Psoas muscle (tissue), 8 donors: ENCODE results near the gene NPNT. TPM values are rescaled to one million over a fixed set of nuclear protein-coding genes. Genes with fewer than 3 reads are reported as not detected.
"Not testable (repeated sequence)": the region's sequence is repeated elsewhere in the genome, so short reads cannot be mapped to it uniquely, and the experiment has no call there.

Experiments used
- ATAC-seq, 4 donors: fragments of 200-7000 bp; cut with Tn5 transposase; one replicate each; pipeline ENCODE4 v1.9.1; 2020; ENCODE audit warnings: moderate library complexity in 3 of 4, mild to moderate bottlenecking in 2 of 4
- DNase-seq, 2 donors: peaks; one replicate each; pipeline ENCODE4 v3.0.0-alpha.2; 2020
- H3K27ac ChIP-seq: fragments of 200-600 bp; one replicate; pipeline ENCODE4 v1.8.0; 2022
- H3K27me3 ChIP-seq, 3 donors: fragments of 200-600 bp in 1 of 3; one replicate each; pipeline versions ENCODE4 v1.6.1 to v1.8.0; 2013 to 2022; ENCODE audit warnings: low read length in 2 of 3, mild to moderate bottlenecking in 2 of 3, moderate library complexity in 1 of 3; ENCODE audit not compliant: insufficient read depth in 3 of 3
- H3K36me3 ChIP-seq, 2 donors: fragments of 200-600 bp in 1 of 2; one replicate each; pipeline versions ENCODE4 v1.6.1 to v1.8.0; 2013 to 2022; ENCODE audit warnings: low read depth in 1 of 2, mild to moderate bottlenecking in 1 of 2, moderate library complexity in 1 of 2; ENCODE audit not compliant: insufficient read depth in 1 of 2
- H3K4me1 ChIP-seq: fragments of 200-600 bp; one replicate; pipeline ENCODE4 v1.8.0; 2022
- H3K4me3 ChIP-seq: fragments of 200-600 bp; one replicate; pipeline ENCODE4 v1.8.0; 2022; ENCODE audit warnings: mild to moderate bottlenecking
- H3K9me3 ChIP-seq: fragments of 200-600 bp; one replicate; pipeline ENCODE4 v1.8.0; 2022
- CTCF ChIP-seq: fragments of 200-600 bp; IDR thresholded peaks from one replicate; pipeline ENCODE4 v1.8.0; 2022; ENCODE audit warnings: antibody characterized with exemption
- WGBS, 3 donors: extraction: QIAGEN DNeasy Blood & Tissue Kit; methylation state at CpG; one replicate each; pipeline versions ENCODE4 v1.1.6 to v1.1.7; 2013; 5-methylcytosine and 5-hydroxymethylcytosine counted together
- intact Hi-C, 2 donors: fragments of 100-400 bp; cut with DNase I; formaldehyde crosslinking; loops; one replicate each; pipeline versions ENCODE4 v1.11.0 to v1.14.2; 2022
- long read RNA-seq, 2 donors: library from polyadenylated mRNA; unstranded; transcript quantifications; one replicate each; pipeline ENCODE4 v2.0.0, GENCODE V29; 2021
- polyA plus RNA-seq, 3 donors: library from polyadenylated mRNA; stranded (reverse); fragments of 200-250 nt; gene quantifications; one replicate each; pipeline ENCODE4 v1.2.3, GENCODE V29; 2013
- total RNA-seq, 4 donors: library from RNA; stranded (reverse); fragmentation: NEBNext Ultra II Directional in 2 of 4; extraction: Animal tissue kit (Norgen Biotek cat#: 25700) in 2 of 4; gene quantifications; one replicate each; pipeline versions ENCODE4 v1.2.1 to v1.2.4, GENCODE V29; 2021 to 2023
- donor health status: healthy with polysubstance abuse.
- donor health status: DM: no; HTN: no; CAD: no; lungs with moderate emphysema.
- donor health status: Bipolar disorder and iron deficiency.
- donor health status: healthy.
- donor health status: DM: yes; HTN: yes; CAD: no.
- donor health status: DM: no; HTN: no; CAD: no.
- donor health status: DM: no; HTN: no; CAD: no.
- donor health status: DM: yes; HTN: yes; CAD: no.

The NPNT gene
- total RNA-seq (10 to 100 TPM in 2 of 4 donors, 1 to 10 TPM in 1, under 1 TPM in 1; 0.98 to 18.8 (median 6.5) TPM), polyA plus RNA-seq (1 to 10 TPM; 1.8 to 5.4 (median 4.1) TPM)
- long read RNA-seq, donor 1, full-length matches to known transcripts = 2 of 2 reads
- long read RNA-seq, donor 1, partial matches to known transcripts = 0 of 2 reads
- long read RNA-seq, donor 1, other reads (novel, unspliced or antisense) = 0 of 2 reads
- long read RNA-seq, donor 2, full-length matches to known transcripts = 2 of 5 reads
- long read RNA-seq, donor 2, partial matches to known transcripts = 1 of 5 reads
- long read RNA-seq, donor 2, other reads (novel, unspliced or antisense) = 2 of 5 reads

- TF ChIP-seq CTCF = no peak
- Histone ChIP-seq H3K27ac (no peak within 1 kb of the TSS), H3K36me3 (no peaks in the 10 kb centered on the region), H3K4me3 (peak within 1 kb of the TSS; percentile 76), H3K4me1 (no peaks in the 10 kb centered on the region), H3K9me3 (no peaks in the 10 kb centered on the region), H3K27me3 (peaks cover 0 to 21% (median 0%) of the 10 kb centered on the region in 3 donors)
- WGBS, 3 donors = 1 to 2% (median 2%) methylated on average over 41 to 56 of the region's 56 CpGs
- intact Hi-C loops = no loop called here
- ATAC-seq = peak; percentile 60 to 79 (median 76)
- peak in 1 of 2 donors; percentile 45 for DNase-seq
Observed at GRCh38 chr4:105894660-105895582, at the start of gene NPNT. NPNT (plus strand) TSS chr4:105895471; CDS start chr4:105895653, 182 bp downstream.

GRCh38 chr4:105845559-105845958 lies 49.7 kb upstream of the NPNT start:
- ATAC-seq = no peak
- H3K4me3 ChIP-seq = no peak overlapping the region
- WGBS, 3 donors = 52 to 53% (median 53%) methylated on average over 3 of the region's 3 CpGs
- no peaks in the 10 kb centered on the region for H3K9me3 ChIP-seq
- H3K27ac ChIP-seq = no peak overlapping the region
- H3K36me3 ChIP-seq = no peaks in the 10 kb centered on the region
- H3K4me1 ChIP-seq = no peaks in the 10 kb centered on the region
- H3K27me3 ChIP-seq = no peaks in the 10 kb centered on the region
- DNase-seq = no peak
- intact Hi-C loops = no loop called here
- no peak for TF ChIP-seq CTCF

GRCh38 chr4:105848359-105848758 lies 46.9 kb upstream of the NPNT start:
- H3K9me3 ChIP-seq, DNase-seq, intact Hi-C loops, H3K27ac ChIP-seq, H3K4me3 ChIP-seq, H3K27me3 ChIP-seq, H3K36me3 ChIP-seq, H3K4me1 ChIP-seq: not testable (repeated sequence)
- peak; percentile 37 to 88 (median 72) for ATAC-seq
- WGBS, 3 donors = 28 to 70% (median 42%) methylated on average over 6 of the region's 6 CpGs

- no peaks in the 10 kb centered on the region for H3K4me1 ChIP-seq
- DNase-seq (no peak), ATAC-seq (no peak)
- no peaks in the 10 kb centered on the region for H3K36me3 ChIP-seq
- H3K9me3 ChIP-seq = no peaks in the 10 kb centered on the region
- no peak overlapping the region for H3K4me3 ChIP-seq
- no peak overlapping the region for H3K27ac ChIP-seq
- no peaks in the 10 kb centered on the region for H3K27me3 ChIP-seq
- intact Hi-C loops = no loop called here
- WGBS, 3 donors = 96 to 99% (median 97%) methylated on average over 3 of the region's 3 CpGs
- no peak for TF ChIP-seq CTCF
Observed at GRCh38 chr4:105851196-105851595, 44.1 kb upstream of the NPNT start.

GRCh38 chr4:105852230-105852629 lies 43.0 kb upstream of the NPNT start:
- H3K9me3 ChIP-seq, H3K27ac ChIP-seq, DNase-seq, H3K27me3 ChIP-seq, H3K4me3 ChIP-seq, H3K36me3 ChIP-seq, H3K4me1 ChIP-seq, ATAC-seq, intact Hi-C loops: not testable (repeated sequence)
- 94 to 98% (median 98%) methylated on average over 2 of the region's 2 CpGs for WGBS, 3 donors
